GM12891 (cell line): ENCODE results near the gene SNTG2.

Experiments
- POLR2A ChIP-seq: IDR thresholded peaks from 2 replicates; pipeline ENCODE4 v1.6.1; 2011; ENCODE audit warnings: low read depth, low read length, control low read depth
- POLR2AphosphoS5 ChIP-seq: IDR thresholded peaks from 2 replicates; pipeline ENCODE4 v1.6.1; 2011; ENCODE audit warnings: low read depth, low read length, control low read depth
- TAF1 ChIP-seq: IDR thresholded peaks from 2 replicates; pipeline ENCODE4 v1.6.1; 2011; ENCODE audit warnings: low read depth, low read length, control low read depth

- TF ChIP-seq POLR2A: no peak
- TF ChIP-seq POLR2AphosphoS5: no peak
- TF ChIP-seq TAF1: no peak
Observed at GRCh38 chr2:990970-991369, 40.3 kb downstream of the SNTG2 start.
